IPS-15b (cell line): ENCODE data around the gene IRAK1.

Experiments used
- H3K27me3 ChIP-seq: one replicate; pipeline ENCODE4 v1.6.1; 2013; ENCODE audit warnings: low read length; ENCODE audit not compliant: control insufficient read depth, insufficient read depth
- H3K36me3 ChIP-seq: one replicate; pipeline ENCODE4 v1.6.1; 2013; ENCODE audit warnings: low read length; ENCODE audit not compliant: control insufficient read depth, insufficient read depth
- H3K4me1 ChIP-seq: one replicate; pipeline ENCODE4 v1.6.1; 2013; ENCODE audit warnings: mild to moderate bottlenecking, low read length; ENCODE audit not compliant: control insufficient read depth, insufficient read depth
- H3K4me3 ChIP-seq: one replicate; pipeline ENCODE4 v1.5.1; 2013; ENCODE audit warnings: low read depth, low read length
- H3K9ac ChIP-seq: one replicate; pipeline ENCODE4 v1.6.1; 2013; ENCODE audit warnings: low read depth, mild to moderate bottlenecking, low read length
- H3K9me3 ChIP-seq: one replicate; pipeline ENCODE4 v1.6.1; 2013; ENCODE audit warnings: mild to moderate bottlenecking, low read length; ENCODE audit not compliant: control insufficient read depth, insufficient read depth

Gene IRAK1

DNA sequence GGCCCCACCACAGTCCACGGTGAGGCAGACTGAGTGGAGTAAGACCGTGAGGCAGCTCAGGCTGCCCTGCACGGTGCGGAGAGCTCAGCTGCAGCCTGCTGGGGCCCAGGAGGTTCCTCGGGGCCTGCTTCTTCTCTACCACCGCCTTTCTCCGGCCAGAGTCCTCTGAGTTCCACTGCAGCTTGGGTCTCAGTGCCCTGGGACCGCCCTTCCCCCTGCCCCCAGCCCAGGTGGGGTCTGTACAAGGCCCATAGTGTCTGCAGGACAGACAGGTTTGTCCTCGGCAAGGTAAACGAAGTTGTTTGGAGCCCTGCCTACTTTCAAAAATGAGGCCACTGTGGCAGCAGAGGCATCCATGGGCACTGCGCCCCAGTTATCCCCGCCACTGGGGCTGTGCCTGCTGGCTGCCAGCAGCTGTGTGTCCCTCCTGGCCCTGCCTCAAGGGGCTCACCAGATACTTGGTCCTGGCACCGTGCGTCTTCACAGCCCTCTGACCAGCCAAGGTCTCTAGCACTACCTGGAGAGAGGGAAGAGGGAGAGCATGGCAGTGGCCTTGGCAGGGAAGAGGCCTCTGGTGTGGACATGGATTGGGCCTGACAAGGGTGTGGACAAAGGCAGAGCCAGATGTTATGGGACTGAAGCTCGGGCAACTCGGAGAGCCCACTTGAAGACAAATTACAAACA lies 4.0 kb downstream of the IRAK1 start:
- no peaks in the 10 kb centered on the region for H3K4me1 ChIP-seq
- H3K36me3 ChIP-seq = peaks cover 16% of the 10 kb centered on the region
- no peak overlapping the region for H3K4me3 ChIP-seq
- H3K27me3 ChIP-seq = no peaks in the 10 kb centered on the region
- no peak overlapping the region for H3K9ac ChIP-seq
- H3K9me3 ChIP-seq = no peaks in the 10 kb centered on the region

DNA sequence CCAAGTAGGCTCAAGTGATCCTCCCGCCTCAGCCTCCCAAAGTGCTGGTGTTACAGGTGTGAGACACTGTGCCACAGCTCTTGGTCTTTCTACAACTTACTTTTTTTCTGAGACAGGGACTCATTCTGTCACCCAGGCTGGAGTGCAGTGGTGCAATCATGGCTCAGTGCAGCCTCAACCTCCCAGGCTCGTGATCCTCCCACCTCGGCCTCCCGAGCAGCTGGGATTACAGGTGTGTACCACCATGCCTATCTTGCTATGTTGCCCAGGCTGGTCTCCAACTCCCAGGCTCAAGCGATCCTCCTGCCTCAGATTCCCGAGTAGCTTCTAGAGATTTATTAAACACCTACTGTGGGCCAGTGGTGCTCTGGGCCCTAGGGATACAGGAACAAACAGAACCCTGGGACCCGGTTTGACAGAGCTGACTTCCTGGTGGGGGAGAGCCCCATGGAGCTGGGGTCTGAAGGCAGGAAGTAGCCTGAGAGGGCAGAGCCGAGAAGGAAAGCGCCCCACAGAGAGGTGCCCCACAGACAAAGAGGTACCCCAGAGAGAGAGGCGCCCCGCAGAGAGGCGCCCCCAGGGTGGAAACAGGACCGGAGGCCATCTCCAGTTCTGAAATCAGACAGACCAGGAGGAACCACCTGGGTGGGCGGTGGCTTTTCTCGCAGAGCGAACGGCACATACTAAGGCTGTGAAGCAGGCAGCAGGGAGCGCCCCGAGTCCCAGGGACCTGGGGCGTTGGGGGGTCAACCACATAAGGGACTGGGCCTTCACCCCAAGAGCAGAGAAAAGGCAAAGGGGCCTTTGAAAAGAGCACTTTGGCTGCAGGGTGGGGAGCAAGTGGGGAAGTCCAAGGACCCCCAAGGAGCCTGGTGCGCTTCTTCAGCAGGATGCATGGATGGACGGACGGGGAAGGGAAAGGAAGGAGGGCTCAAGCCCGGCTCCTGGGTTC lies 5.0 kb downstream of the IRAK1 start:
- Histone ChIP-seq H3K36me3 (peaks cover 16% of the 10 kb centered on the region), H3K9ac (no peak overlapping the region), H3K4me1 (no peaks in the 10 kb centered on the region), H3K4me3 (no peak overlapping the region), H3K27me3 (no peaks in the 10 kb centered on the region), H3K9me3 (no peaks in the 10 kb centered on the region)

DNA sequence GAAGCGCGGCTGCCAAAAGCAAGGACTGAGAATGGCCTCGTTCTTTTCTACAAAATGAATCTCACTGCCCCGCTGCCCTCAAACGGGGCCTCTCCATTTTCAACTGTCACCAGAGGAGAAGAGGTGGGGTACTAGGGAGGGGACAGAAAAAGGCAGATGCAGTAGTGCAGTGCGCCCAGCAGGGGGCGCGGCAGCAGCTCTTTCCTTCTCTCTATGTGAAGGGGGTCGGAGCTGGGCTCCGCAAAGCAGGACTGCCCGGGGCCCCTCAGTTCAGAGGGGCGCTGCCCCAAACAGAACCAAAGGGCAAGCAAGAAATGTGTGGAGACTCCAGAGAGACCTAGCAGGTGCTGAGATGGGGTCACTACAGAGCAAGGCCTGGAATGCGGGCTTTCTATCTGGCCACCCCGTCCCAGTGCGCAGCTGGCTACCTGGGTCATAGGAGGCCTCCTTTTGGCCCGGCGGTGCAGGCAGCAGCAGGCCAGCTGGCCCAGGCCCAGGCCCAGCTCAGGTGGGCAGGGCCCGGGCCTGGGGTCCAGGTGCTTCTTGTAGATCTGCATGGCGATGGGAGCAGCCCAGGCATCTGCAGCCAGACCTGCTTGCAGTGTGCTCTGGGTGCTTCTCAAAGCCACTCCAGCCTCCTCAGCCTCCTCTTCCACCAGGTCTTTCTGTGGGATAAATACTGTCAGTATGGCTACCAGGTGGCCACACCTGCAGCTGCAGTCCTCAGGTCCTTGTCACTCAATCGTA lies 5.9 kb downstream of the IRAK1 start:
- no peak overlapping the region for H3K4me3 ChIP-seq
- no peaks in the 10 kb centered on the region for H3K9me3 ChIP-seq
- no peaks in the 10 kb centered on the region for H3K4me1 ChIP-seq
- H3K9ac ChIP-seq = no peak overlapping the region
- H3K36me3 ChIP-seq = peaks cover 16% of the 10 kb centered on the region
- H3K27me3 ChIP-seq = no peaks in the 10 kb centered on the region

DNA sequence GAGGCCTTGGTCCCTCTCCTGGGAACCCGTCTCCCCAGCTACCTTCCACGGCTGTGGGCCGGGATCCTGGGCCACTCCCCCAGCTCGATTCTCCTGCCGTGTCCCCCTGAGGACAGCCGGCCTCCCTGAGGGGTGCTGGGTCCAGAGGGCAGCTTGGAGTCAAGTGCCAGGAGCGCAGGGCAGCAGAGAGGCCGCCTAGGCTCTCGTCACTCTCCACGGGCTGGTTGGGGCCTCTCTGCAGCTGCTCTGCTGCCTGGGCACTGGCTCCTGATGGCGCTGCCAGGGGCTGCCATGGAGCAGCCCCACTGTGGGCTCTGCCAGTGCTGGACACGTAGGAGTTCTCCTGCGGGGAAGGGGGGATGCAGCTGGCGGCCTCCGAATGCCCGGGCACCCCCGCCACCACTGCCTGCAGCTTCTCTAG lies 6.7 kb downstream of the IRAK1 start:
- peaks cover 13% of the 10 kb centered on the region for H3K36me3 ChIP-seq
- no peak overlapping the region for H3K9ac ChIP-seq
- H3K4me3 ChIP-seq = no peak overlapping the region
- H3K9me3 ChIP-seq = no peaks in the 10 kb centered on the region
- no peaks in the 10 kb centered on the region for H3K27me3 ChIP-seq
- no peaks in the 10 kb centered on the region for H3K4me1 ChIP-seq

DNA sequence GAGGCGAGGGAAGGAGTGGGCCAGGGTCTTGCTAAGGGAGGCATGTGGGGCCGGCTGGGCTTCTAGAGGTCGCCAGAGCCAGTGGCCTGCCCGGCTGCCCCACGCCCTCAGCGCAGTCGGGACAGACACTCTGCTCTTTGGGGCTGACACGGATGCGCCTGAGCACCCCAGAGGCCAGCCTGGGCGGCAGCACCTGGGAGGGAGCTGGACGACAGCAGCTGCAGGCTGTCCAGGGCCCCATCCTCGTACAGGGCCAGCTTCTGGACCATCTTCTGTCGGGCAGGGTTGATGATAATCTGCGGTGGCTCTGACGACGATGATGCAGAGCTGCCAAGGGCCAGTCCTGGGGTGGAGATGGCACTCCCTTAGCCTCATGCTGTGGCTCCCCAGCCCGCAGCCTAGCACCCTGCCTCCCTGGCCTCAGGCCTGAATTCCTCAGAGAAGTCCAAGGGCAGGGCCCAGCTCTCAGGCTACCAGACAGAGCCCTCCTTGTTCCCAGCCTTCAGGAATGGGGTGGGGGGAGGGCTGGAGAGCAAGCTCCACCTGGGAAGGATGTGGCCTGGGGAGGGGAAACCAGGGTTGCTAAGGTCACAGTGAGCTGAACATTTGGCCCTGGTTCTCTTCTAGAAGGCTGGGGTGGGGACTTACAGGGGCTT lies 7.2 kb downstream of the IRAK1 start:
- Histone ChIP-seq H3K9me3 (no peaks in the 10 kb centered on the region), H3K4me1 (no peaks in the 10 kb centered on the region), H3K4me3 (no peak overlapping the region), H3K9ac (no peak overlapping the region), H3K27me3 (no peaks in the 10 kb centered on the region), H3K36me3 (peaks cover 9% of the 10 kb centered on the region)

DNA sequence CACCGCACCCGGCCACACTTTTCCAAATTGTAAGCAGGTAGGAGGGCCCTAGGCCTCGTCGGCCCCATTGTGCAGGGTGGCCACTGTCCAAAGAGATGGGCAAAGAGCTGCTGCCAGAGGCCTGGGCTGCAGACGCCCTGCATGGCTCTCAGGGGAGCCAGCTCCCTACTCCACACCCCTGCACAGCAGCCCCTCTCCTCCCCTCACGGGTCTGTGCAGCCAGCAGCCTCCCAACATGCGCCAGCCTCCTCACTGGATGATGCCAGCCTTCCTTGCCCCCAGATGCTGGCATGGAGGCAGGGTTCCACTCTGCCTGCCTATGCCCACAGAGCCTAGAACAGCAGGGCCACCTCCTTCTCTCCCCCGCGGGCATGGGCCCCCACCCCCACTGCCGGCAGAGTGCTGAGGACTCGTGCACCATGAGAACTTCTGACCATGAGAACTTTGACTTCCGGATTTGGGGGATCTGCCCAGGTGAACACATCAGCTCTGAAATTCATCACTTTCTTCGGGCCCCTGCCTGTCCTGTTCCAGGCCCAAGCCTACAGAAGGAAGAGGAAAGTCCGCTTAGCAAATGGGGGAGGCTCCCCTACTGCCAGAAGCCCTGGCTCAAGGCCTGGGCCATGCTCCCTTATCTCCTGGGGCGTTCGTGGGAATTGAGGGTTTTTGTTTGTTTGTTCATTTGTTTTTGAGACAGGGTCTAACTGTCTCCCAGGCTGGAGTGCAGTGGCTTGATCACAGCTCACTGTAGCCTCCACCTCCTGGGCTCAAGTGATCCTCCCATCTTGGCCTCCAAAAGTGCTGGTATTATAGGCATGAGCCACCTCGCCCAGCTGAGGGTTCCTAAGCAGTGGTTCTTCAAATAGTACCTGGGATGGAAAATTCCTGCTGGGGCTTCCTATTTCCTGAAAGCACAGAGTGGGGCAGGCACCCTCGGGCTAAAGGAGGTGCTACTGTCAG lies 8.0 kb downstream of the IRAK1 start:
- peaks cover 6% of the 10 kb centered on the region for H3K36me3 ChIP-seq
- no peak overlapping the region for H3K4me3 ChIP-seq
- no peaks in the 10 kb centered on the region for H3K4me1 ChIP-seq
- no peaks in the 10 kb centered on the region for H3K27me3 ChIP-seq
- no peaks in the 10 kb centered on the region for H3K9me3 ChIP-seq
- no peak overlapping the region for H3K9ac ChIP-seq

DNA sequence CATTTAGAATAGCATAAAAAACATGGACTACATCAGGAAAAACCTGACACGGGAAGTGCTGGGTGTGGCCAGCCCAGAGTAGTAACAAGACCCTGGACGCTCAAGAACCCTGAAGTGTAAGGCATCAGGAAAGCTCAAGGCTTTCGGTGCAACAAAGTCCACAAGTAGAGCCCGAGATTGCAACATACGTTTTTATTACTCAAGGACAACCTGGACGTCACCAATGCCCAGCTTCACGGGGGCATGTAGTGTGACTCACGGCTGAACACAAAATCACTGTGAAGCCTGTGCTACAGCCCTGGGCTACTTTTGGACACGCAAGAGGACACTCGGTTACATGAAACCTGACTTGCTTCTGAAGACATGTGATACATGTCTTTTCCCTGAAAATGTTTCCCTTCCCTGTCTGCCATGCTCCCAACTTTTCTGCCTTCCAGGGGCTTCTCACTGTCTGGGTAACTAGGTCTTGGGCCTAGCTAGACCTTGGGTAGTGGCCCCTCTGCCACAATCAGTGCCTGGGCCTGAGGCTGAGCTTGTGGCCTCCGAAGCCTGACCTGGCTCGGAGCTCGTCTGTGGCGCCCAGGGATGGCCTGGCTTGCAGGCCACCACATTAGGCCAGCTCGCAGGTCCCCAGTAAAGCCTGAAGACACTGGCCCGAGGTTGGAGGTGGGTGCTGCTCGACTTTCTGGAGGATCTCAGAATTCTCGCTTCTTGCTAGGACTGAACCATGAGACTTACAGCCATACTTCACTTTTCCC lies 9.2 kb downstream of the IRAK1 start:
- Histone ChIP-seq H3K27me3 (no peaks in the 10 kb centered on the region), H3K9ac (no peak overlapping the region), H3K9me3 (no peaks in the 10 kb centered on the region), H3K4me1 (no peaks in the 10 kb centered on the region), H3K36me3 (peaks cover 3% of the 10 kb centered on the region), H3K4me3 (no peak overlapping the region)

DNA sequence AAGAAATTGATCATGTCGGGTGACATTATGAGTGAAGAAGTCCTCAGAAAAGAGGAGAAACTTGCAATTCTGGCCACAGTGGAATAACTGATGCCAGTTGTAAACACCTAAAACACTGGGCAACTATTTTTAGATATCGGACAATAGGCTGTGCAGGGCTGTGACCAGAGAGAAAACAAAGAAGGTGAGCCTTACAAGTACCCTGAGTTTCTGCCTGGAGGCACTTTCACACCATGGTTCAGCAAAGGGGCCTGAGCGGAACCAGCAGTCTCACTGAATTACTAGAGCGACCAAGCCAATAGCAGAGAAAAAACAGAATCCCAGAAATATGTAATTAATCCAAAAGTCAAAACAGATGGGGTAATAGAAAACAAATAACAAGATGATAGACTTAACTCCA lies 11.2 kb downstream of the IRAK1 start:
- no peaks in the 10 kb centered on the region for H3K36me3 ChIP-seq
- H3K4me1 ChIP-seq = no peaks in the 10 kb centered on the region
- H3K4me3 ChIP-seq = no peak overlapping the region
- H3K9me3 ChIP-seq = no peaks in the 10 kb centered on the region
- no peaks in the 10 kb centered on the region for H3K27me3 ChIP-seq
- H3K9ac ChIP-seq = no peak overlapping the region

DNA sequence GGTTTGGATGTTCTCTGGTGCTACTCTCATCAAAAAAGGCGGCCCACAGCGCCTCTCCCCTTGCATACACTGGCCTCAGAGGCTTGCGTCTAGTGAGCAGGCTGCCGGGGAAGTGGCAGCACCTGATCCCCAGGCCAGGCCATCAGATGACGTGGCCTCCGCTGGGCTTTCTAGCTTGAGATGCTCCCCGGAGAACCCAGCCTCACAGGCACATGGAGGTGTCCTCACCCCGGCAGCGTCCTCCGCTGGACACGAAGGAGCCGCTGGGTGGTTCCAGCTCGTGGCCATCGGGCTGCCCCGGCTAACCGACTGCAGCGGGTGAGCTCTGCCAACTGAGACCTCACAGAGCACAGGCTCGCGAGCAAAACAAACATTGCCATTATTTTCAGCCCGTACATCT lies 12.8 kb downstream of the IRAK1 start:
- H3K4me3 ChIP-seq = no peak overlapping the region
- H3K9ac ChIP-seq = no peak overlapping the region
- no peaks in the 10 kb centered on the region for H3K36me3 ChIP-seq
- H3K4me1 ChIP-seq = no peaks in the 10 kb centered on the region
- H3K9me3 ChIP-seq = no peaks in the 10 kb centered on the region
- H3K27me3 ChIP-seq = no peaks in the 10 kb centered on the region

DNA sequence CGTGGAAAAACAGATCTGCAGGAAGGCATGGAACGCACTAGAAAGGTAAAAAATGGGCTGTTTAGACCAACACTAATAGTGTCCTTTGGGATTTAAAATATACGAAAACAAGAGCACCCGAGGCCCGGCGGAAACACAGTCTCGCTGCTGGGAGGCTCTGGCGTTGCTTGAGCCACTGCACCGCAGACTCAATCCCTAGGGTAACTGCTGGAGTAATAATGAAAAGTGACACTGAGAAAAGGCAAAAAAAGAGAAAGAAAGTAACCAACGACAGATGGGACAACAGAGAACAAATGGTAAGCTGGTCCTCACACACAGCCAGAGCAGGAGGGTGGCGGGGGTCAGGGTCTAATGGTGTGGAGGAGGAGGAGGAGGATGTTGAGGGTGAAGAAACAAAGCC lies 15.4 kb downstream of the IRAK1 start:
- H3K4me3 ChIP-seq = no peak overlapping the region
- no peaks in the 10 kb centered on the region for H3K36me3 ChIP-seq
- H3K4me1 ChIP-seq = no peaks in the 10 kb centered on the region
- H3K9ac ChIP-seq = no peak overlapping the region
- H3K27me3 ChIP-seq = no peaks in the 10 kb centered on the region
- H3K9me3 ChIP-seq = no peaks in the 10 kb centered on the region
